KMS-11 (cell line): ENCODE results near the gene ASB6.

ENCODE experiments used
- H2AFZ ChIP-seq: fragments of 200-600 bp; sonication (generic); 2 replicates; pipeline ENCODE4 v1.6.1; 2016; ENCODE audit warnings: antibody characterized with exemption, mixed run types, low read depth
- H3K27ac ChIP-seq: fragments of 200-600 bp; sonication (generic); 2 replicates; pipeline ENCODE4 v1.6.1; 2016; ENCODE audit warnings: mild to moderate bottlenecking, mixed run types
- H3K27me3 ChIP-seq: fragments of 200-600 bp; sonication (generic); 2 replicates; pipeline ENCODE4 v1.6.1; 2017; ENCODE audit warnings: mild to moderate bottlenecking, low read depth, mixed run types, moderate library complexity; ENCODE audit not compliant: insufficient read depth
- H3K36me3 ChIP-seq: fragments of 200-600 bp; sonication (generic); 2 replicates; pipeline ENCODE4 v1.6.1; 2017; ENCODE audit warnings: mild to moderate bottlenecking, mixed run types; ENCODE audit not compliant: insufficient read depth
- H3K4me1 ChIP-seq: fragments of 200-600 bp; sonication (generic); 2 replicates; pipeline ENCODE4 v1.6.1; 2016; ENCODE audit warnings: mild to moderate bottlenecking, low read depth, mixed run types; ENCODE audit not compliant: poor library complexity, severe bottlenecking
- H3K4me2 ChIP-seq: fragments of 200-600 bp; sonication (generic); 2 replicates; pipeline ENCODE4 v1.7.0; 2016; ENCODE audit warnings: mild to moderate bottlenecking, mixed run types
- H3K4me3 ChIP-seq: fragments of 200-600 bp; sonication (generic); IDR thresholded peaks from 2 replicates; pipeline ENCODE4 v1.6.1; 2017; ENCODE audit warnings: low read depth, low read length, mixed read lengths; ENCODE audit not compliant: insufficient read depth
- H3K79me2 ChIP-seq: fragments of 200-600 bp; sonication (generic); 2 replicates; pipeline ENCODE4 v1.6.1; 2016; ENCODE audit warnings: low read depth, mixed run types; ENCODE audit not compliant: insufficient read depth
- H3K9ac ChIP-seq: fragments of 200-600 bp; sonication (generic); 2 replicates; pipeline ENCODE4 v1.6.1; 2016; ENCODE audit warnings: mild to moderate bottlenecking, mixed run types
- H4K20me1 ChIP-seq: fragments of 200-600 bp; sonication (generic); 2 replicates; pipeline ENCODE4 v1.6.1; 2016; ENCODE audit warnings: mild to moderate bottlenecking, mixed run types; ENCODE audit not compliant: insufficient read depth
- CTCF ChIP-seq: fragments of 200-600 bp; sonication (generic); conservative IDR thresholded peaks from 2 replicates; pipeline ENCODE4 v1.6.1; 2017; ENCODE audit warnings: low read depth, mild to moderate bottlenecking, antibody characterized with exemption, low read length, moderate library complexity, mixed read lengths

ASB6 gene

GRCh38 chr9:129647635-129648034, 5.7 kb upstream of the ASB6 start:
- H3K79me2 ChIP-seq: no peaks in the 10 kb centered on the region
- no peaks in the 10 kb centered on the region for H3K4me1 ChIP-seq
- peaks cover 52% of the 10 kb centered on the region for H3K27me3 ChIP-seq
- no peak overlapping the region for H3K4me3 ChIP-seq
- no peak for TF ChIP-seq CTCF
- no peak overlapping the region for H3K27ac ChIP-seq
- no peaks in the 10 kb centered on the region for H4K20me1 ChIP-seq
- H3K9ac ChIP-seq: no peak overlapping the region
- no peaks in the 10 kb centered on the region for H3K36me3 ChIP-seq
- H2AFZ ChIP-seq: no peak overlapping the region
- H3K4me2 ChIP-seq: no peak overlapping the region

DNA sequence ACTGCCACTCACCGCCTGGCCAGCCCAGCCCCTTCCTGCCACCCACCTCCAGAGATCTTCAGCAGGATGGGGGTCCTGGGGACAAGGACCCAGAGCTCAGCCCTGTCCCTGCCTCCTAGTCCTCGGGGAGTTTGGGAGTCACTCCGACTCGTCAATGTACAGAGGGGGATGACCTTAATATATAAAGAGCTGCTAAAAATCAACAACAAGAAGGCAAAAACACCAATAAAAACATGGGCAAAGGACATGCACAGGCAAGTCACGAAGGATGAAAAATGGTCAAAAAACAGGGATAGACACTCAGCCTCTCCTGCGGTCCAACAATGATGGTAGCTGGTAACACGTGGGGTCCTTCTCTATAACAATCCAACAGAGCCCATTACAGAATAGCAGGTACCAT, 4.7 kb upstream of the ASB6 start:
- Histone ChIP-seq H3K27me3 (peaks cover 44% of the 10 kb centered on the region), H2AFZ (no peak overlapping the region), H3K9ac (no peak overlapping the region), H3K4me2 (no peak overlapping the region), H3K4me1 (no peaks in the 10 kb centered on the region), H4K20me1 (no peaks in the 10 kb centered on the region), H3K79me2 (no peaks in the 10 kb centered on the region), H3K36me3 (no peaks in the 10 kb centered on the region), H3K27ac (no peak overlapping the region), H3K4me3 (no peak overlapping the region)
- TF ChIP-seq CTCF: no peak

DNA sequence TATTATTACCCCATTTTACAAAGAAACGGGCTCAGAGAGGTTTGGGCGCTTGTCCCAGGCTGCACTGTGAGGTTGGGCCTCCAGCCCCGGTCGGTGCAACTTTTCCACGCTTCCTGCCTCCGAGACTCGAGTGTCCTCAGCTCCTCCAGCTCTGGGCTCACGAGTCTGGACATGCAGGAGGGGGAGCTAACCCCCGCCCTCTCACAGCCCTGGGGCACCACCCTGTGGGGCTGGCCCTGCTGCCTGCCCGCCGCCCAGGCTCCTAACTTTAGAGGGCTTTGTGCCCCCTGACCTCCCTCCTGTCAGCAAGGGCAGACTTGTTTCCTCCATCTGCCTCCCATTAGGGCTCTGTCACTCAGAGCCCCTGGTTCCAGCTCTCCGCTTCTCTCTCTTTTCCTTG, 4.3 kb upstream of the ASB6 start:
- Histone ChIP-seq H3K4me3 (no peak overlapping the region), H3K36me3 (no peaks in the 10 kb centered on the region), H3K9ac (no peak overlapping the region), H3K27ac (no peak overlapping the region), H2AFZ (no peak overlapping the region), H3K27me3 (peaks cover 40% of the 10 kb centered on the region; the same call in 1 of the 2 replicates), H3K4me2 (no peak overlapping the region), H3K4me1 (no peaks in the 10 kb centered on the region), H4K20me1 (no peaks in the 10 kb centered on the region), H3K79me2 (no peaks in the 10 kb centered on the region)
- no peak for TF ChIP-seq CTCF

DNA sequence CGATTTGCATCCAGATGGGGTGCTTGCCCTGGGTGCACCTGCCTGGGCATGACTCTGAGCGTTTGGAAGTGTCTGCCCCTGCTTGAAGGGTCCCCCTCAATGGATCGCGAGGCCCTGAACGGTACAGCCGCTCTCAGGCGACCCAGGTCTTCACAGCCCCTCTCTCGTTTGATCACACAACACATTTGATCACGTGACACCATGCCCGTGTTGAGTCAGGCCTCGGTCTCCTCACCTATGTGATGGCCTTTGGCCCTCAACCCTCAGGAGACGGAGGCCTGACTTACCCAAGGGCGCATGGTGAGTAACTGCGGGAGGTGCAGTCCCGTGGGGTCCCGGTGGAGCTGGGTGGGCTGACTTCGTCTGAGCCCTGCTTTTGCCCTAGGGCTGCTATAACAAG, 3.0 kb upstream of the ASB6 start:
- H3K4me3 ChIP-seq: no peak overlapping the region
- H3K4me2 ChIP-seq: no peak overlapping the region
- no peak for TF ChIP-seq CTCF
- no peaks in the 10 kb centered on the region for H4K20me1 ChIP-seq
- H3K4me1 ChIP-seq: no peaks in the 10 kb centered on the region
- H3K79me2 ChIP-seq: peaks cover 12% of the 10 kb centered on the region; the same call in 1 of the 2 replicates
- H3K27ac ChIP-seq: no peak overlapping the region
- no peak overlapping the region for H2AFZ ChIP-seq
- H3K9ac ChIP-seq: no peak overlapping the region
- peaks cover 27% of the 10 kb centered on the region; the same call in 1 of the 2 replicates for H3K27me3 ChIP-seq
- no peaks in the 10 kb centered on the region for H3K36me3 ChIP-seq
